SU-DHL-6 (cell line): Measurements from ENCODE around the gene GNAO1.

Experiments
- H2AFZ ChIP-seq: fragments of 200-600 bp; sonication (generic); 2 replicates; pipeline ENCODE4 v1.6.1; 2014; ENCODE audit warnings: low read depth, mild to moderate bottlenecking, moderate library complexity, mixed read lengths, antibody characterized with exemption, low read length; ENCODE audit not compliant: severe bottlenecking
- H3F3A ChIP-seq: fragments of 200-600 bp; shearing (Covaris generic); 2 replicates; pipeline ENCODE4 v1.6.0; 2016; ENCODE audit warnings: antibody characterized with exemption, mild to moderate bottlenecking; ENCODE audit not compliant: insufficient read depth
- H3K27ac ChIP-seq: fragments of 200-600 bp; sonication (generic); 2 replicates; pipeline ENCODE4 v1.5.1; 2016; ENCODE audit warnings: low read depth, mild to moderate bottlenecking, low read length, moderate library complexity, mixed read lengths
- H3K27me3 ChIP-seq: fragments of 200-600 bp; sonication (generic), shearing (Covaris generic); 2 replicates; pipeline ENCODE4 v1.6.0; 2014; ENCODE audit warnings: mild to moderate bottlenecking, low read length
- H3K36me3 ChIP-seq: fragments of 200-600 bp; sonication (generic); 2 replicates; pipeline ENCODE4 v1.6.1; 2014; ENCODE audit warnings: mild to moderate bottlenecking, low read length, mixed read lengths
- H3K4me2 ChIP-seq: fragments of 300-600, 200-600 bp; shearing (Covaris generic), sonication (generic); 2 replicates; pipeline ENCODE4 v1.6.0; 2014; ENCODE audit warnings: low read length, low read depth, mild to moderate bottlenecking; ENCODE audit not compliant: poor library complexity, severe bottlenecking
- H3K4me3 ChIP-seq: fragments of 200-600 bp; sonication (generic); 2 replicates; pipeline ENCODE4 v1.5.1; 2014; ENCODE audit warnings: antibody characterized with exemption, low read length, mild to moderate bottlenecking, mixed read lengths; ENCODE audit not compliant: insufficient read depth, poor library complexity, severe bottlenecking
- H3K79me2 ChIP-seq: fragments of 200-600 bp; sonication (generic); 2 replicates; pipeline ENCODE4 v1.6.1; 2014; ENCODE audit warnings: mild to moderate bottlenecking, low read length, moderate library complexity; ENCODE audit not compliant: insufficient read depth
- H3K9ac ChIP-seq: fragments of 200-600 bp; sonication (generic); 2 replicates; pipeline ENCODE4 v1.7.0; 2014; ENCODE audit warnings: mild to moderate bottlenecking, low read length
- H3K9me2 ChIP-seq: fragments of 200-600 bp; sonication (generic); replicated peaks from 2 replicates; pipeline ENCODE4 v1.6.1; 2014; ENCODE audit warnings: low read length; ENCODE audit not compliant: insufficient read depth
- H3K9me3 ChIP-seq: fragments of 200-600 bp; sonication (generic); 2 replicates; pipeline ENCODE4 v1.6.1; 2014; ENCODE audit warnings: low read length, mixed read lengths; ENCODE audit not compliant: insufficient read depth
- H4K20me1 ChIP-seq: fragments of 200-600 bp; sonication (generic); 2 replicates; pipeline ENCODE4 v1.6.1; 2014; ENCODE audit warnings: low read depth, mild to moderate bottlenecking, antibody characterized with exemption, low read length, moderate library complexity, mixed read lengths
- EZH2phosphoT487 ChIP-seq: fragments of 200-600 bp; sonication (generic), shearing (Covaris generic); conservative IDR thresholded peaks from 2 replicates; pipeline ENCODE4 v1.6.1; 2018; ENCODE audit warnings: mild to moderate bottlenecking, antibody characterized with exemption, low read length, moderate library complexity, mixed read lengths
- TF ChIP-seq, protein P1 (sequence below): fragments of 200-600 bp; sonication (generic); IDR thresholded peaks from one replicate; pipeline ENCODE4 v1.5.1; 2017; ENCODE audit warnings: antibody characterized with exemption, mild to moderate bottlenecking, low read length, moderate library complexity; ENCODE audit not compliant: insufficient read depth, poor library complexity, severe bottlenecking

Gene GNAO1

DNA sequence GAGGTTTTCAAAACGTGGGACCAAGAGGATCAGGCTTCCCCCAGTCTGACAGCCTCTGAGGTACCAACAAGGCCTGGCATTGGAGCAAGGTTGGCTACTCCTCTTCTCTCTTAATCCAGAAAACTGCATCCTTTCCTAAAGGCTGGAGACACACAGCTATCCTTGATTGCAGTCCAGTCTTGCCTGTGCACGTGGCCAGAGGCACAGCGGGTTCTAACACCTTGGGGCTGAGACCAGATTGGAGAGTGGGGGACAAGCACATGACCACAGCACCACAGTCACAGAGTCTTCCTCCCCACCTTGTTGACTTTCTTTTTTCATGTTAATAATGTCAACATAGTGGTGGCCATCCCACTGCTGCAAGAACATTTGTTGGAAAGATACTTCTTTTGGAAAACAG lies 46.9 kb downstream of the GNAO1 start:
- no peaks in the 10 kb centered on the region for H4K20me1 ChIP-seq
- no peak overlapping the region for H3K4me3 ChIP-seq
- H3K79me2 ChIP-seq: no peaks in the 10 kb centered on the region
- H3K4me2 ChIP-seq: no peak overlapping the region
- H3K27me3 ChIP-seq: no peaks in the 10 kb centered on the region
- TF ChIP-seq, protein P1, sequence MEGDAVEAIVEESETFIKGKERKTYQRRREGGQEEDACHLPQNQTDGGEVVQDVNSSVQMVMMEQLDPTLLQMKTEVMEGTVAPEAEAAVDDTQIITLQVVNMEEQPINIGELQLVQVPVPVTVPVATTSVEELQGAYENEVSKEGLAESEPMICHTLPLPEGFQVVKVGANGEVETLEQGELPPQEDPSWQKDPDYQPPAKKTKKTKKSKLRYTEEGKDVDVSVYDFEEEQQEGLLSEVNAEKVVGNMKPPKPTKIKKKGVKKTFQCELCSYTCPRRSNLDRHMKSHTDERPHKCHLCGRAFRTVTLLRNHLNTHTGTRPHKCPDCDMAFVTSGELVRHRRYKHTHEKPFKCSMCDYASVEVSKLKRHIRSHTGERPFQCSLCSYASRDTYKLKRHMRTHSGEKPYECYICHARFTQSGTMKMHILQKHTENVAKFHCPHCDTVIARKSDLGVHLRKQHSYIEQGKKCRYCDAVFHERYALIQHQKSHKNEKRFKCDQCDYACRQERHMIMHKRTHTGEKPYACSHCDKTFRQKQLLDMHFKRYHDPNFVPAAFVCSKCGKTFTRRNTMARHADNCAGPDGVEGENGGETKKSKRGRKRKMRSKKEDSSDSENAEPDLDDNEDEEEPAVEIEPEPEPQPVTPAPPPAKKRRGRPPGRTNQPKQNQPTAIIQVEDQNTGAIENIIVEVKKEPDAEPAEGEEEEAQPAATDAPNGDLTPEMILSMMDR: no peak
- TF ChIP-seq EZH2phosphoT487: no peak
- no peaks in the 10 kb centered on the region for H3F3A ChIP-seq
- no peaks in the 10 kb centered on the region for H3K9me2 ChIP-seq
- H2AFZ ChIP-seq: no peak overlapping the region
- H3K36me3 ChIP-seq: no peaks in the 10 kb centered on the region
- H3K9ac ChIP-seq: no peak overlapping the region
- H3K27ac ChIP-seq: no peak overlapping the region
- no peaks in the 10 kb centered on the region for H3K9me3 ChIP-seq

DNA sequence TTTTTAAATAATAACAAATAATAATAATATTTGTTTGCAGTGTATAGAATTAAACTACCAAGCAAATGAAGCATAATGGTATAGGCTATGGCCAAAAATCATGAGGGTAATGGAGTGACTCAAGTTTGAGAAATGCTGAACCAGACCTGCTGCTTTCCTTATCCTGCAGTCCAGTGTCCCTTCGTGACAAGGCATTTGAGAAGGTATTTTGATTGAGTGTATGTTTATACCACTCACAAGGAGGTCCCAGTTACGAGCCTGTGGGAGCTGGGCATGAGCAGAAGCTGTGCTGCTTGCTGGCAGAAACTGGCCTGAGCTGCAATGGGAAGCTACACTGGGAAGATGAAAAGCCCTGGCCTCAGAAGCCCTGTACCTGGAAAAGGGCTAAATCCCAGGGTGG lies 50.3 kb downstream of the GNAO1 start:
- no peaks in the 10 kb centered on the region for H3K79me2 ChIP-seq
- TF ChIP-seq, protein P1: no peak
- no peak for TF ChIP-seq EZH2phosphoT487
- no peaks in the 10 kb centered on the region for H3K27me3 ChIP-seq
- no peaks in the 10 kb centered on the region for H3F3A ChIP-seq
- H3K9me3 ChIP-seq: no peaks in the 10 kb centered on the region
- H3K4me2 ChIP-seq: no peak overlapping the region
- no peak overlapping the region for H3K27ac ChIP-seq
- H3K9ac ChIP-seq: no peak overlapping the region
- H4K20me1 ChIP-seq: no peaks in the 10 kb centered on the region
- H3K4me3 ChIP-seq: no peak overlapping the region
- no peaks in the 10 kb centered on the region for H3K36me3 ChIP-seq
- no peaks in the 10 kb centered on the region for H3K9me2 ChIP-seq
- H2AFZ ChIP-seq: no peak overlapping the region

DNA sequence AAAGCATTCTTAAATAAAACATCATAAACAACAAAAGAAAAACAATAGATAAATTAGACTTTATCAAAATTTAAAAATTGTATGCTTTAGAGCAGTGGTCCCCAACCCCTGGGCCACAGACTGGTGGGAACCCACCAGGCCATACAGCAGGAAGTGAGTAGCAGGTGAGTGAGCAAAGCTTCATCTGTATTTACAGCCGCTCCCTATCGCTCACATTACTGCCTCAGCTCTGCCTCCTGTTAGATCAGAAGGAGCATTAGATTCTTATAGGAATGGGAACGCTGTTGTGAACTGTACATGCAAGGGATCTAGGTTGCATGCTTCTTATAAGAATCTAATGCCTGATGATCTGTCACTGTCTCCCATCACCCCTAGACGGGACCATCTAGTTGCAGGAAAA lies 51.5 kb downstream of the GNAO1 start:
- TF ChIP-seq, protein P1: no peak
- TF ChIP-seq EZH2phosphoT487: no peak
- no peaks in the 10 kb centered on the region for H3F3A ChIP-seq
- no peaks in the 10 kb centered on the region for H3K9me3 ChIP-seq
- no peaks in the 10 kb centered on the region for H4K20me1 ChIP-seq
- H3K27ac ChIP-seq: no peak overlapping the region
- H2AFZ ChIP-seq: no peak overlapping the region
- H3K9ac ChIP-seq: no peak overlapping the region
- H3K27me3 ChIP-seq: no peaks in the 10 kb centered on the region
- no peaks in the 10 kb centered on the region for H3K36me3 ChIP-seq
- no peaks in the 10 kb centered on the region for H3K9me2 ChIP-seq
- no peaks in the 10 kb centered on the region for H3K79me2 ChIP-seq
- H3K4me2 ChIP-seq: no peak overlapping the region
- H3K4me3 ChIP-seq: no peak overlapping the region

DNA sequence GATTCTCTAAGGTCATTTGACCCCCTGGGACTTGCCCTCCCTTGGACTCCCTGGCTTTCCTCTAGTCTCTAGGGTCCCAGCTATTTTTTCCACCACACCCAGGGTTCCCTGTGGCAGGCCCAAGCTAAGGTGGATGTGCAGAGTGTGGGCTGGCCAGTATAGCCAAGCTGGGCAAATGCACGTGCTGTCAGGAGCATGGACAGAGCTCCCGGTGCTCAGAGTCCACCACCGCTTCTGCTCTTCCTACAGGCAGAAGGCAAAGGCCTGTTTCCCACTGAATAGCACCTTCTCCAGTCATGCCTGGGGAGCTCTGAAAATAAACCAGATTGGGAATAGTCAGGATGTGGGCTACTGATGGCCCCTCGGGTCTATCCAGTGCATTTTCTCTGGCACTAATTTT lies 53.3 kb downstream of the GNAO1 start:
- Histone ChIP-seq H3K9me3 (no peaks in the 10 kb centered on the region), H3K4me2 (no peak overlapping the region), H3F3A (no peaks in the 10 kb centered on the region), H3K27me3 (no peaks in the 10 kb centered on the region), H3K9me2 (no peaks in the 10 kb centered on the region), H4K20me1 (no peaks in the 10 kb centered on the region), H3K36me3 (no peaks in the 10 kb centered on the region), H2AFZ (no peak overlapping the region), H3K9ac (no peak overlapping the region), H3K79me2 (no peaks in the 10 kb centered on the region), H3K27ac (no peak overlapping the region), H3K4me3 (no peak overlapping the region)
- TF ChIP-seq, protein P1: no peak
- TF ChIP-seq EZH2phosphoT487: no peak
